M059J (cell line): ENCODE results near the gene ZBTB7C. TPM values are rescaled to one million over a fixed set of nuclear protein-coding genes. Genes with fewer than 3 reads are reported as not detected.

Experiments used
- DNase-seq: peaks from one replicate; pipeline ENCODE4 v3.0.0-alpha.2; 2012; ENCODE audit warnings: low read depth
- total RNA-seq: library from RNA; depleted of rRNA; stranded (reverse); fragments of >200 nt; shearing (Covaris generic); gene quantifications from 2 replicates; pipeline ENCODE4 v1.2.3, GENCODE V29; 2014

Gene ZBTB7C
- total RNA-seq, 1 experiment from 2014 or later, result not detected

DNA sequence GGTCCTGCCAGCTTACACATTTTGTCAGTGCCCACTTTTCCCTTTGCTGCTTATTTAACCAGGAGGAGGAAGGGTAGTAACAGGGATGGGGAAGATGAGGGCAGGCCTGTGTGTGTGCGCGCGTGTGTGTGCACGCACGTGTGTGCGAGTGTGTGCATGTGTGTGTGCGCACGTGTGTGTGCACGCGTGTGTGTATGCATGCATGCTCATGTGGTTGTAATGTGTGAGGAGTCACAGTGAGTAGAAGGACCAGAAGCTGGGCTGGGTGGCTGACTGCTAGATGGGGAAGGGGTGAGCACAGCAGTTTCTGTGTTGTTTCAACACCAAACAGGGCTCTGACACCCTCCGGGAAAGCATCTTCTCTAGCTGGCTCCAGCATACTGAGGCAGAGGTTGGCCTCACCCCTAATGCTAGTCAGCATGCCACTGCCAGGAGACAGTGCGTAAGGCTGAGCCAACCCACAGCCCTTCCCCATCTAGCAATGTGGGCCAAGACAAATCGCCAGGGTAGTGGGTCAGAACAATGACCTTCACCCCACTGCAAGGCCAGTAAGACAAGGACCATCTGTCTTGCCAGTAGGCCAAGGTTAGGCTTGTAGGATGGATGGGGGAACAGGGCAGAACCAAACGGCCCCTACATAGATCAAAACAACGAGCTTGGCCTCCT lies 260.0 kb downstream of the ZBTB7C start:
- DNase-seq, result no peak

GRCh38 chr18:48142994-48143393 lies 266.2 kb downstream of the ZBTB7C start:
- no peak for DNase-seq

DNA sequence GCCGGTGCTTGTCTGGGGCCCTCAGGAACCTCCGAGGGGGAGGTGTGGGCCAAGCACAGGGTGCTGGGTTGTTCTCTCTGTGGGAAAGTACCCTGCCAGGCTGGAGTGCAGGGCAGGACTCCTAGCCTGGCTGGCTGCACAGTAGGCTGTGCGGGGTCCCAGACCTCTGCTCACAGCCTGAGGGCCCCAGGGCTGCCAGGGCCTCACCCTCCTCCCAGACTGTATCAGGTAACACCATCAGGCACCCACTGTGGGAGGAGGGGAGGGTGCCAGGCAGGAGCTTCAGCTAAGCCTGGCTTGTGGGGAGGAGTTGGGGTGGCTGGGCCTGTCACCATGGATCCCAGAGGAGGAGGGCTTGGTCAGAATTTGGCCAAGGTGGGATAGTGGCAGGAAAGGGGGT lies 266.8 kb downstream of the ZBTB7C start:
- no peak for DNase-seq

DNA sequence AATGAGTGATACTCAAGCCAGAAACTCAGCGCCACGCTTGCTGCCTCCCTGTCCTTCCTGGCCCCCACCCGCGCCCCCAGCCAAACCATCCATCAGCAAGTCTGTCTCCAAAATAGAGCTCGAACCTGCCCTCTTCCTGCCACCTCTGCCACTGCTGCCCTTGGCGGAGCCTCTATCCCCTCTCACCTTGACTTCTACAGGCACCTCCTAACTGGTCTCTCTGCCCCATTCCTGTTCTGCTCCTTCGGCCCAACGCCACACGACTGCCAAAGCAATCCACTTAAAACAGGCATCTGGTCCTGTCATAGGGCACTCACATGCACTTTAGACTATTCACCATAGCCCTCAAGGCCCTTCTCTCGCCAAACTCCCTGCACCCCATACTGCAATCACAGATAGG lies 268.5 kb downstream of the ZBTB7C start:
- DNase-seq, result no peak

DNA sequence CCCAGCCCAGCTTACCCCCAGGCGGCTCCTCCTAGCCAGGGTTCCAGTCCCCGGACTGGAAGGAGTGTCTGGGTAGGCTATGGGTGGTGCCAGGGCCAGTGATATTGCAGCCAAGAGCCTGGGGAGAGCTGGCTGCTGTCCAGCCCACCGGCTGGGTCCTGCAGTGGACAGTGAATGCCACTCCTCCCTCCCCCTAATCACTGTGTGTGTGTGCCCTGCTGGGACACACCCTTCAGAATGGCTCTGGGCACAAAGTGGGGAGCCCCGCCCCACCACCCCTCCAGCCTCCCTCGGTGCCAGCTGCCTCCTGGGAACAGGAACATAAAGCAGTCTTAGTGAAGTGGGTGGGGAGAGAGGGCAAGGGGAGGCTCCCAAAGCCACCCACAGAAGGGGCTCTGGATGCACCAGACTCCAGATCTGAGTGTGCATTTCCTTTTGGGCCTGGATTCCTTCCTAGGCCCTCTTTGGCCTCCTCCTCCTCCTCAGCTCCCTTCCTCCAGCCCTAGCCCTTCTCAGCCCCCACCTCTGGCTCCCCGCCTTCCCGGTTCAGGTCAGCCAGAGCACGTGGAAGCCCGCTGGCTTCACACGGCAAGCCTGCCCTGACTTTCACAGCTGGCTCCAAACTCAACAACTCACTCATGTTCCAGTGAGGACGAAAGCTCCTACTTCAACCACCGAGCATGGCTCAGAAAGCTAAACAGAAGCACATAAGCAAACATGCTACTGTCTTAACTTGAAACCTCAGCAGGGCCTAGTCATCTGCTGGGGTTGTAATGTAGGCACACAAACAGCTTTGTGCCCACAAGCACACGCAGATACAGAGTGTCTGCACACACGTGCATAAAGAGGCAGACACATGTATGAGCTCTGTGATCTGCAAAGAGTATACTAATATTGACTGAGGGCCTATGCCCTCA lies 269.5 kb downstream of the ZBTB7C start:
- DNase-seq, result peak; percentile 56

DNA sequence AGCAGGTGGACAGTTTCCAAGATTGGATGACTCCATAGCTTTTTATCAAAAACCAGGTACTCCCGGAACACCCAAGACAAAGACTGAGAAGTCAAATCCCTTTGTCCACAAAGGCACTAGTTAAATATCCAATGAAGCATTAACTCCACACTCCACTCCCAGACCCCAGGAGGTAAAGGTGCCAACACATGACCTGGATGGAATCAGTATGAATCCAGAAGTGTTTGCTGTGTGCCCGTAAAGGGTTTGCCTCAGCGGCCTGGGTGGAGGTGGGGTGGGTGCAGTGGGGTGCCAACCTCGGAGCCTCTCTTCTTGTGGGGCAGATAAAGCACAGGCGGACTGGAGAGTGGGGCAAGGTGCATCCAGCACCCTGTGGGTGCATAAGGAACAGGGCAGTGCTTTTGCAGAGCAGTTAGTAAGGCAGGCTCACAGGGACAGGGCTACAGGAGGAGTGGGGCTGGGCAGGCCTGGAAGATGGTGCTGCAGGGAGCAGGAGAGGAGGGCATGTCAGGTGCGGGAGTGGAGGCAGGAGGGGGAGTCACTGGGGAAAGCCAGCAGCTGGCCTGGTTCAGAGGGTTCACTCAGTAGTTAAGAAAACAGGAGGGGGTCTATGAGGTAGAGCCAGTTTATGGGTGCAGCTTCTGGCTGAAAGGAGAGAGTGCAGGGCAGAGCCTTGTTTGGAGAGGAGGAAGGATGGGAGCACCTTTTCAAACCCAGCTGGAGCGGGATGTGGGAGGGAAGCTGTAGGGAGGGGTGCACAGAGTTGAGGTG lies 270.3 kb downstream of the ZBTB7C start:
- no peak for DNase-seq

- DNase-seq, result no peak
Observed at GRCh38 chr18:48138210-48138609, 271.0 kb downstream of the ZBTB7C start.

- no peak for DNase-seq
Observed at GRCh38 chr18:48137374-48138081, 271.7 kb downstream of the ZBTB7C start.

GRCh38 chr18:48136827-48137373 lies 272.3 kb downstream of the ZBTB7C start:
- no peak for DNase-seq

DNA sequence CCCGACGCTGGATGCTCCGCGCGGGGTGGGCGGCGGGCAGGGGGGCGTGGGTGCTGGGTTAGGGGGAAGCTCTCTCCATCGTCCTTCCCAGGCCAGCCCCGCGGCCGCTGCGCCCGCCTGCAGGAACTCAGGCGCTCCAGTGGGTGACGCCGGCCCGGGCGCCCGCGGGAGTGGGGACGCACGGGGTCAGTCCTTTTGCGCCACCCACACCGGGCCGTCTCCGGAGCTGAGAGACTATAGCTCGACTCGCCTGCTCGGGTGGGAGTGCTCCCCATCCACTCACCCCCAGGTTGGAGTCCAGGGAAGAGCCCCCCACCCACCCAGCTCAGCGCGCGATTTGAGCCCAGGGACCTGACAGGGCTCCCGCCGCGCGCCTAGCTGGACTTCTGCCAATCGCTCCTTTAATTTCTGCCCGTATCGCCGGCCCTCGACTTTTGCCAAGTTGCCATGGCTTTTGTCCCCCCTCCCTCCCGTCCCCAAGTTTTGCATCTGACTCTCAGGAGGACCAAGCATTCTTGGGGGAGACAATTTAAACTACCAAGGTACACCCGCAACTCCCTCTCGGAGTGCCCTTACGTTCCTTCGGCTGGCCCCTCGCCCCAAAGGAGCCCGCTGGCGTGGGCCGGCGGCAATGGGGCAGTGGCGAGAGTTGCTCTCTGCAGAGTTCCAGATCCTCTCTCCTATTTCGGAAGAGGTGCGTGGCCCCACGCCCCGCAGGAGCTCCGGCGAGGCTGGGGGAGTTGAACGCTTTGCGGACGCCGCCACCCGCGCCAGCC lies 272.9 kb downstream of the ZBTB7C start:
- DNase-seq, result no peak

DNA sequence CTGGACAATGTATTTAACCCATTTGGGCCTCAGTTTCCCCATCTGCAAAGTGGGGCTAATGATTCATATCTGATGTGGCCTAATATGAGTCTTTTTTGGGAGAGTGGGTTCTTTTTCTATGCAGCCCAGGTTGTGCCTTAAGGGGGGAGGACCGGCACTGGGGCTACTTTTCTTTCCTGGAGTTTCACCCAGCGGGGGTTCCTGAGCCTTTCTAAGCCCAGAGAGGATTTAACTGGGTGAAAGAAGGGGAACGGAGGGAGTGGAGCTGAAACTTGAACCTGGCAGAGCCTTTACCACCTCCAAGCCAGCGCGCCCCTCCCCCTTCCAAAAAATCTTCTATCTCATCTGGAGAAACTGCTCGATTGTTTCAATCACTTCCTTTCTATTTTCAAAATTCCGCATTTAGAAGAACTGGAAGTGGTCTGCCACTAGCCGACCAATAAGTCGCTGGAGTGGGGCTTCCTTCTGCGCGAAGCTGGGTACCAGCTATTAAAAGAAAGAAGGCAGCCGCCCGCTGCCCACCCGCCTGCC lies 273.7 kb downstream of the ZBTB7C start:
- DNase-seq, result no peak

- no peak for DNase-seq
Observed at GRCh38 chr18:48134609-48135008, 274.6 kb downstream of the ZBTB7C start.

- DNase-seq, result peak; percentile 55
Observed at GRCh38 chr18:48133671-48134251, 275.4 kb downstream of the ZBTB7C start.

DNA sequence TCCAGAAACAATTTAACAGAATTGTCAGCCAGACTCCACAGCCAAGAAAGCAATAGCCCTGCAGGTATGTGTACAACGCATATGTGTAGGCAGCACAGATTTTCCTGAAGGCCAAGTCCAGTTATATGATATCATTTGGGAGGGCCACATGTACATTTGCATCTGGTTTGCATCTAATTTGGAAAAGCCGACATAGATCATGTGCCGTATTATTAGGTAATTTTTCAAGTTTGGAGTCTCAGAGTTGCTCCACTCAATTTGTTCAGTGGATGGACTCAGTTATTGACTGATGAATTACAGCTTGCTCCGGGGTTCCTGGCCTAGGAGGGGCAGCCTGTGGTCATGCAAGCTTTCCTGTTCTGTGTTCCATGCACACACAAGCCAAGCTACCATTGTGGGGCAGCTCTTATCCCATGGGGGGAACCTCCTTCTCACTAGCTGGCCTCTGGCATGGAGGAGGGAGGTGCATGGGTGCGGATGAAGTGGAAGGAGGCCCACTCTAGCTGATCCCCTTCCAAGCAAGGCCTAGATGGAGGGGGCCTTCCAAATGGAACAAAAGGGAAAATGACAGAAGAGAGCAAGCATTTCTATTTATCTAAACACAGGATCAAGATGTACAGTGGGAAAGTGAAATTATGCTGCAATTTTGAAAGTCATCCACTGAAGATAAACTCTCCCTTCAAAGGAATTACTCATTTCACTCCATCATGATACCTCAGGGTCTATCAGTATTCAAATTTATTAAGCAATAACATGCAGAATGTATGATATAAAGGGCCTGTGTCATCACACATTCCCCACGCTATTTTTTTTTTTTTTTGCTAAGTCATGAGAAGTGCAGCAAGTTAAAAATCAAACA lies 276.2 kb downstream of the ZBTB7C start:
- DNase-seq, result peak; percentile 3

DNA sequence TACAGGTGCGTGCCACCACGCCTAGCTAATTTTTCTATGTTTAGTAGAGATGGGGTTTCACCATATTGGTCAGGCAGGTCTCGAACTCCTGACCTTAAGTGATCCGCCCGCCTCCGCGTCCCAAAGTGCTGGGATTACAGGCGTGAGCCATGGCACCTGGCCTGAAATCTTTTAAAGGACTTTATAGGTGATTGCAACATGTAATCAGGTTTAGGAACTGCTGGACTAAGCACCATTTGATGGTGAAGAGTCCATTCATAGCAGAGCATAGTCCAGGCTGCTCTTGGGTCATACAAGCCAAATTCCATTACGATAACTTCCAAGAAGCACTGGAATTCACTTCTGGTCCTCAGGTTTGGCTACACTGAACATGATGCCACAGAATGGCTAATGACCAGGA lies 278.1 kb downstream of the ZBTB7C start:
- DNase-seq, result no peak

- DNase-seq, result no peak
Observed at GRCh38 chr18:48129621-48130082, 279.5 kb downstream of the ZBTB7C start.

DNA sequence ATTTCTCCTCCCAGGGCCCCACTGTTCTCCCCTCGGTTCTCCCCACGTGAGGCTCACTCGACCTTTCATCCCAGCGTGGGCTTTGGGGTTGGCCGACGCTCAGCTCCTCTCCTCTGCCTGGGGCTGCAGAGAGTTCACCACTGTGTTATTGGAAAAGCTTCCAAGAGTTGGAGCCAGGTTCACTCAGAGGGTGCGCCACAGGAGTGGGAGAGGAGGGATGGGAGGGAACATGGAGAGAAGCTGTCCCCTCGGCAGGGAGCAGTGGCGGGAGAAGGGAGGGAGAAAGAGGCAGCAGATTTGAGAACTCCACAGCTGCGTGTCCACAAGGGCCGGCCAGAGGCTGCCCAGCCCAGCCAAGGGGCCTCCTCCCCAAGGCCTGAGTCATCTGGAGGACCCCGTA lies 281.6 kb downstream of the ZBTB7C start:
- DNase-seq, result no peak

DNA sequence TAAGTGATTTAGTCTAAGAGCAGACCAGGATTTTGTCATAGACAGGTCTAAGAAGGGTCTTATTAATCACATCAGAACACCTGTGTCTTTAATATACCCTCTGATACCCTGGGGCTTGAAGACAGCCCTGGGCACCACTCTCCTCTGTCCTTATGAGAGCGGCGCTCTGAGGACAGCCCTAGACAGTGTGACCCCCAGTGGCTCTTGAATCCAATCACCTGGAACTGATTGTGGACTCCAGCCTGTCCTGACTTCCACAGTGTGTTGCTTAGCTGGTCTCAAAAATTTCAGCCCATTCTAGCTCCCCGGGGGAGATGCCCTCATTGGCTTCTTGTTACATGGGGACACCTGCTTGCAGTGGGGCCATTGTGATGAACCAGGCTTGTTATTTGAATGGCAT lies 282.9 kb downstream of the ZBTB7C start:
- no peak for DNase-seq

GRCh38 chr18:48125724-48126123 lies 283.5 kb downstream of the ZBTB7C start:
- no peak for DNase-seq
